GM12878 (cell line): ENCODE data around the gene H6PD. TPM values are rescaled to one million over a fixed set of nuclear protein-coding genes. Genes with fewer than 3 reads are reported as not detected.
A peak's percentile ranks its signal among the peaks of the same experiment; 100 is the strongest.

Experiments
- ATAC-seq: fragments of 200-7000 bp; cut with Tn5 transposase; 3 replicates; pipeline ENCODE4 v1.9.1; 2020; ENCODE audit warnings: mild to moderate bottlenecking, moderate library complexity
- BruUV-seq: library from RNA; stranded (reverse); fragments of 400-500 nt; replicated peaks from 2 replicates; lab custom pipeline; 2021; lab: Mats Ljungman, UMichigan
- CTCF ChIA-PET: fragments of 300-600 bp; sonication (Branson Sonifier 250); formaldehyde crosslinking; extraction: SDS; loops from one replicate; lab custom pipeline; 2021; ENCODE audit warnings: inconsistent platforms; lab: Yijun Ruan, JAX
- POLR2A ChIA-PET: fragments of 350-600 bp; formaldehyde crosslinking; extraction: SDS; loops from one replicate; lab custom pipeline; 2021; ENCODE audit warnings: inconsistent platforms; lab: Charles Lee
- RAD21 ChIA-PET: fragments of 300-600 bp; sonication (Branson Sonifier 250); formaldehyde crosslinking; loops from one replicate; lab custom pipeline; 2023; ENCODE audit warnings: antibody characterized with exemption; ENCODE audit not compliant: unreplicated experiment; lab: Charles Lee
- SMC1A ChIA-PET: fragments of 300-600 bp; sonication (Branson Sonifier 250); formaldehyde crosslinking; loops from one replicate; lab custom pipeline; 2023; ENCODE audit not compliant: unreplicated experiment, uncharacterized antibody; lab: Charles Lee
- DNase-seq: peaks from one replicate; pipeline ENCODE4 v3.0.0-alpha.2; 2011; ENCODE audit warnings: low read depth, low spot score
- FAIRE-seq: peaks from 3 replicates; lab custom pipeline; 2011; peaks lifted over from hg19 to GRCh38; lab: Jason Lieb, UNC
- H2AFZ ChIP-seq: 2 replicates; pipeline ENCODE4 v1.6.0; 2011; ENCODE audit warnings: low read depth, low read length, control low read depth; ENCODE audit not compliant: control insufficient read depth
- H3K27ac ChIP-seq: 2 replicates; pipeline ENCODE4 v1.5.1; 2011; ENCODE audit warnings: control low read depth; ENCODE audit not compliant: control insufficient read depth, insufficient read depth
- H3K27me3 ChIP-seq, 2 experiments: replicated peaks in 1 of 2; 2 replicates each; pipeline versions ENCODE4 v1.6.0 to v1.6.1; 2011; ENCODE audit warnings: low read length in 1 of 2; ENCODE audit not compliant: control insufficient read depth in 2 of 2, insufficient read depth in 2 of 2
- H3K36me3 ChIP-seq, 2 experiments: 2 replicates each; pipeline ENCODE4 v1.5.1; 2011; ENCODE audit warnings: low read length in 1 of 2; ENCODE audit not compliant: control insufficient read depth in 2 of 2, insufficient read depth in 2 of 2
- H3K4me1 ChIP-seq: 2 replicates; pipeline ENCODE4 v1.6.1; 2011; ENCODE audit warnings: mild to moderate bottlenecking, low read length, moderate library complexity, mixed read lengths; ENCODE audit not compliant: control insufficient read depth, insufficient read depth
- H3K4me2 ChIP-seq: 2 replicates; pipeline ENCODE4 v1.6.0; 2011; ENCODE audit warnings: control low read depth; ENCODE audit not compliant: control insufficient read depth, insufficient read depth
- H3K4me3 ChIP-seq: fragments of 200-600 bp; sonication (generic); 2 replicates; pipeline ENCODE4 v1.5.1; 2016
- H3K79me2 ChIP-seq: 2 replicates; pipeline ENCODE4 v1.6.0; 2011; ENCODE audit warnings: low read length; ENCODE audit not compliant: control insufficient read depth, insufficient read depth
- H3K9ac ChIP-seq: 2 replicates; pipeline ENCODE4 v1.8.0; 2011; ENCODE audit warnings: low read length, control low read depth, mixed read lengths; ENCODE audit not compliant: control insufficient read depth, insufficient read depth
- H3K9me3 ChIP-seq: replicated peaks from 3 replicates; pipeline ENCODE4 v1.5.1; 2011; ENCODE audit warnings: mild to moderate bottlenecking, low read length; ENCODE audit not compliant: control insufficient read depth, insufficient read depth
- H4K20me1 ChIP-seq: 2 replicates; pipeline ENCODE4 v1.6.0; 2011; ENCODE audit not compliant: control insufficient read depth, insufficient read depth
- MEF2B ChIP-seq: fragments of 450-650 bp; IDR thresholded peaks from 2 replicates; pipeline ENCODE4 v1.6.1; 2018; ENCODE audit warnings: mild to moderate bottlenecking, moderate library complexity; ENCODE audit not compliant: partially characterized antibody, poor library complexity, severe bottlenecking
- PRDM15 ChIP-seq: fragments of 450-650 bp; formaldehyde crosslinking; IDR thresholded peaks from 2 replicates; pipeline ENCODE4 v1.4.0; 2020; ENCODE audit warnings: mild to moderate bottlenecking, moderate library complexity
- SKIL ChIP-seq: fragments of 450-650 bp; IDR thresholded peaks from 2 replicates; pipeline ENCODE4 v1.6.1; 2017; ENCODE audit warnings: mild to moderate bottlenecking, low read depth, inconsistent platforms; ENCODE audit not compliant: poor library complexity, severe bottlenecking
- STAT1 ChIP-seq: fragments of 450-650 bp; conservative IDR thresholded peaks from 2 replicates; pipeline ENCODE4 v1.6.1; 2014; ENCODE audit warnings: antibody characterized with exemption, mild to moderate bottlenecking
- TAF1 ChIP-seq: IDR thresholded peaks from 2 replicates; pipeline ENCODE4 v1.6.1; 2011; ENCODE audit warnings: mild to moderate bottlenecking, low read depth, low read length, borderline replicate concordance
- WGBS: methylation state at CpG from one replicate; pipeline ENCODE4 v1.1.6; 2016; ENCODE audit warnings: low lambda C conversion rate; ENCODE audit not compliant: insufficient replicate concordance, insufficient coverage; ENCODE audit errors: missing lambda C conversion rate; 5-methylcytosine and 5-hydroxymethylcytosine counted together
- in situ Hi-C: fragments of 300-500 bp; cut with MboI; formaldehyde crosslinking; loops from 9 replicates; pipeline ENCODE4 v1.14.3; 2018; ENCODE audit warnings: mixed read lengths
- intact Hi-C: fragments of 100-400 bp; cut with micrococcal nuclease; formaldehyde crosslinking; loops from one replicate; pipeline ENCODE4 v1.14.2; 2022; ENCODE audit not compliant: unreplicated experiment
- polyA plus RNA-seq, 11 experiments: library from polyadenylated mRNA; depleted of rRNA in 4 of 11; unstranded in 6 of 11; stranded (reverse) in 5 of 11; fragments of >200 nt; fragmentation: Nextera tagmentation in 4 of 11; fragmentation: Illumina TruSeq in 1 of 11; extraction: Ambion mirVana in 4 of 11; extraction: Trizol in 1 of 11; gene quantifications; 1 replicate in 1 of 11; 2 replicates in 10 of 11; pipeline versions ENCODE4 v1.2.1 to v1.2.3, GENCODE V29; 2011 to 2016; ENCODE audit warnings: inconsistent platforms in 2 of 11, missing spikeins in 2 of 11, low read depth in 1 of 11
- total RNA-seq, 4 experiments: library from RNA; depleted of rRNA in 3 of 4; stranded (reverse); fragments of >200 nt in 3 of 4; fragmentation: Illumina TruSeq in 1 of 4; extraction: Trizol in 1 of 4; gene quantifications; 2 replicates each; pipeline versions ENCODE4 v1.2.1 to v1.2.3, GENCODE V29; 2013 to 2021
- TF ChIP-seq, protein P1 (sequence below): fragments of 450-650 bp; IDR thresholded peaks from 2 replicates; pipeline ENCODE4 v1.6.1; 2017; ENCODE audit warnings: borderline replicate concordance

Gene H6PD
- total and polyA plus RNA-seq, 10 of the 15 experiments (the other 5 are each of a cell fraction or from before 2014, with no cell fraction given): 1.2 to 20.7 (median 7.7) TPM

DNA sequence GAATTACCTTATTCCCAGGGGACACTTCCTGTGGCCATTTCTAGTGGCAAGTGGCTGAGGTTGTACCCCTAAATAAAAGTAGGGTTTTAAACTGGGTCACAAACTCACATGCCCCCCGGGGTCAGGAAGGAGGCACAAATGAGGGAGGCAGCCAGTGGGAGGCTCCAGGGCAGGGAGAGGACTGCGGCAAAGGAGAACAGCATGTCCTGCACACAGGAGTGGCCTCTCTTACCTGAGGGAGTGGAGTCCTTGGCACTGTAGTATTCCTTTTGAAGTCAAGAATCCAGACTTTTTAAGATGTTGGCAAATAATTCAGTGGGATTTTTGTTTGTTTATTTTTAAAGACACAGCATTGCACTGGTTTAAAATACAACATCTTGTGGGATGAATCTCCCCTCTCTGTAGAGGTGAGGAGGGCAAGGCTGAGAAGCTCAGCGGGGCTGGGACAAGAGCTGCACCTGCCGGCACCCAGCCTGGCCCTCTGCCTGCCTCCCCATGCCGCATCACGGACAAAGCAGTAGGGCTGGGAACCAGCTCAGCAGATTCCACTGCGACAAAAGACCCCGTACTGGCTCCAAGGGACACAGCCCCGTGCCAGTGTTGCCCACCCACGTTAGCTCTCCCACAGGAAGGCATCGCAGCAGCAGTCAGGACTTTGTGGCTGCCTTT, 80.3 kb downstream of the H6PD start:
- peak overlapping the region; percentile 21; the same call in 1 of the 2 replicates for H3K4me2 ChIP-seq
- TF ChIP-seq MEF2B (peak; percentile 26), STAT1 (no peak), PRDM15 (CRISPR knock-in tag) (no peak), SKIL (no peak), TAF1 (no peak)
- TF ChIP-seq, protein P1, sequence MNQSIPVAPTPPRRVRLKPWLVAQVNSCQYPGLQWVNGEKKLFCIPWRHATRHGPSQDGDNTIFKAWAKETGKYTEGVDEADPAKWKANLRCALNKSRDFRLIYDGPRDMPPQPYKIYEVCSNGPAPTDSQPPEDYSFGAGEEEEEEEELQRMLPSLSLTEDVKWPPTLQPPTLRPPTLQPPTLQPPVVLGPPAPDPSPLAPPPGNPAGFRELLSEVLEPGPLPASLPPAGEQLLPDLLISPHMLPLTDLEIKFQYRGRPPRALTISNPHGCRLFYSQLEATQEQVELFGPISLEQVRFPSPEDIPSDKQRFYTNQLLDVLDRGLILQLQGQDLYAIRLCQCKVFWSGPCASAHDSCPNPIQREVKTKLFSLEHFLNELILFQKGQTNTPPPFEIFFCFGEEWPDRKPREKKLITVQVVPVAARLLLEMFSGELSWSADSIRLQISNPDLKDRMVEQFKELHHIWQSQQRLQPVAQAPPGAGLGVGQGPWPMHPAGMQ: no peak
- H4K20me1 ChIP-seq: no peaks in the 10 kb centered on the region
- WGBS: 68% methylated on average over 11 of the region's 11 CpGs
- H3K9ac ChIP-seq: no peak overlapping the region
- no peaks in the 10 kb centered on the region for H3K36me3 ChIP-seq
- H3K27ac ChIP-seq: no peak overlapping the region
- DNase-seq (no peak), ATAC-seq (no peak), FAIRE-seq (no peak)
- H3K27me3 ChIP-seq: no peaks in the 10 kb centered on the region
- BruUV-seq: no TSS peak
- CTCF ChIA-PET: interaction anchor here (1.0 kb wide), 1 partner anchor 141 kb away, joined by 3 read pairs; no protein-coding TSS in a partner anchor
- H3K79me2 ChIP-seq: no peaks in the 10 kb centered on the region
- H3K4me3 ChIP-seq: no peak overlapping the region
- no peaks in the 10 kb centered on the region for H3K9me3 ChIP-seq
- SMC1A ChIA-PET: interaction anchor here (0.6 kb wide), 1 partner anchor 434 kb away, joined by 3 read pairs; no protein-coding TSS in a partner anchor
- POLR2A ChIA-PET: no interaction called here
- intact Hi-C loops (no loop called here), in situ Hi-C loops (no loop called here)
- RAD21 ChIA-PET: interaction anchor here (0.5 to 1.3 kb wide), 2 partner anchors 25 to 111 kb away, joined by 4 to 5 read pairs; no protein-coding TSS in a partner anchor
- H3K4me1 ChIP-seq: peaks cover 17% of the 10 kb centered on the region
- no peak overlapping the region for H2AFZ ChIP-seq
